Endothelial cell of umbilical vein (primary cell): ENCODE measurements around the gene PRKD2. TPM values are rescaled to one million over a fixed set of nuclear protein-coding genes. Genes with fewer than 3 reads are reported as not detected.

Experiments used
- BruUV-seq: library from RNA; stranded (reverse); fragments of 400-500 nt; replicated peaks from 2 replicates; lab custom pipeline; 2021; lab: Mats Ljungman, UMichigan
- CTCF ChIA-PET: fragments of 300-600, 350-600 bp; sonication (Branson Sonifier 250); formaldehyde crosslinking; loops from one replicate; lab custom pipeline; 2021; ENCODE audit warnings: antibody characterized with exemption, inconsistent platforms; lab: Charles Lee
- POLR2A ChIA-PET: fragments of 300-600, 350-600 bp; sonication (Branson Sonifier 250); formaldehyde crosslinking; loops from one replicate; lab custom pipeline; 2021; ENCODE audit warnings: antibody characterized with exemption, inconsistent platforms; lab: Charles Lee
- DNase-seq: peaks from one replicate; pipeline ENCODE4 v3.0.0-alpha.2; 2011; ENCODE audit warnings: low read depth, low spot score
- FAIRE-seq: peaks from 2 replicates; lab custom pipeline; 2011; peaks lifted over from hg19 to GRCh38; lab: Jason Lieb, UNC
- H2AFZ ChIP-seq: 2 replicates; pipeline ENCODE4 v1.6.0; 2012; ENCODE audit warnings: low read depth, low read length, control low read depth, inconsistent platforms
- H3K27ac ChIP-seq: 2 replicates; pipeline ENCODE4 v1.5.1; 2011; ENCODE audit warnings: low read depth, mild to moderate bottlenecking, control low read depth, low read length, moderate library complexity; ENCODE audit not compliant: insufficient read depth
- H3K27me3 ChIP-seq, 2 experiments: 2 replicates each; pipeline versions ENCODE4 v1.6.0 to v1.6.1; 2011; ENCODE audit warnings: low read length in 2 of 2, mixed read lengths in 1 of 2; ENCODE audit not compliant: control insufficient read depth in 2 of 2, insufficient read depth in 2 of 2
- H3K36me3 ChIP-seq, 2 experiments: 2 replicates in 1 of 2; 3 replicates in 1 of 2; pipeline ENCODE4 v1.5.1; 2011; ENCODE audit warnings: low read length in 2 of 2, mild to moderate bottlenecking in 1 of 2, moderate library complexity in 1 of 2; ENCODE audit not compliant: control insufficient read depth in 2 of 2, insufficient read depth in 2 of 2; ENCODE audit errors: extremely low read depth in 1 of 2
- H3K4me1 ChIP-seq: 3 replicates; pipeline ENCODE4 v1.5.1; 2011; ENCODE audit warnings: mild to moderate bottlenecking, low read length; ENCODE audit not compliant: control insufficient read depth, insufficient read depth; ENCODE audit errors: extremely low read depth
- H3K4me2 ChIP-seq: 2 replicates; pipeline ENCODE4 v1.6.1; 2011; ENCODE audit warnings: low read length, control low read depth, mixed read lengths; ENCODE audit not compliant: insufficient read depth
- H3K4me3 ChIP-seq, 3 experiments: fragments of 200-600 bp in 1 of 3; sonication (generic), shearing (Covaris generic) in 1 of 3; replicated peaks in 1 of 3; 2 replicates each; pipeline ENCODE4 v1.5.1; 2011 to 2016; ENCODE audit warnings: control low read depth in 3 of 3, low read length in 3 of 3, mild to moderate bottlenecking in 2 of 3, inconsistent platforms in 1 of 3, low read depth in 1 of 3, moderate library complexity in 1 of 3; ENCODE audit not compliant: insufficient read depth in 1 of 3
- H3K79me2 ChIP-seq: 2 replicates; pipeline ENCODE4 v1.6.0; 2012; ENCODE audit warnings: low read length, inconsistent platforms; ENCODE audit not compliant: control insufficient read depth, insufficient read depth
- H3K9ac ChIP-seq: replicated peaks from 2 replicates; pipeline ENCODE3; 2011; ENCODE audit warnings: low read length, control low read depth; ENCODE audit not compliant: insufficient read depth; ENCODE audit errors: extremely low read depth
- H3K9me1 ChIP-seq: replicated peaks from 3 replicates; pipeline ENCODE4 v1.6.0; 2011; ENCODE audit warnings: mild to moderate bottlenecking, low read length; ENCODE audit not compliant: control insufficient read depth, insufficient read depth; ENCODE audit errors: extremely low read depth
- H3K9me3 ChIP-seq: replicated peaks from 2 replicates; pipeline ENCODE4 v1.5.1; 2012; ENCODE audit warnings: low read length, inconsistent platforms; ENCODE audit not compliant: control insufficient read depth, insufficient read depth
- H4K20me1 ChIP-seq: replicated peaks from 2 replicates; pipeline ENCODE3; 2011; ENCODE audit warnings: mild to moderate bottlenecking, low read length; ENCODE audit not compliant: control insufficient read depth, insufficient read depth; ENCODE audit errors: extremely low read depth
- JUN ChIP-seq: IDR thresholded peaks from 2 replicates; pipeline ENCODE4 v1.6.1; 2011; ENCODE audit warnings: borderline replicate concordance, low read depth; ENCODE audit not compliant: insufficient read length, insufficient read depth
- dilution Hi-C: fragments of 300-500 bp; cut with MboI; formaldehyde crosslinking; loops from one replicate; pipeline ENCODE4 v1.15.0; 2019; ENCODE audit warnings: low sequenced_read_pairs; ENCODE audit not compliant: extremely low pct_ligation_motif_present
- intact Hi-C: fragments of 100-400 bp; cut with micrococcal nuclease; formaldehyde crosslinking; loops from one replicate; pipeline ENCODE4 v1.10.0; 2022
- polyA plus RNA-seq, 4 experiments: library from polyadenylated mRNA; depleted of rRNA in 3 of 4; stranded (reverse) in 3 of 4; unstranded in 1 of 4; fragments of >200 nt; gene quantifications; 2 replicates each; pipeline versions ENCODE4 v1.2.1 to v1.2.3, GENCODE V29; 2011 to 2012; ENCODE audit warnings: missing spikeins in 1 of 4
- total RNA-seq: library from RNA; stranded (reverse); gene quantifications from 2 replicates; pipeline ENCODE4 v1.2.3, GENCODE V29; 2021
- TF ChIP-seq, protein P1 (sequence below), 2 donors: IDR thresholded peaks; 1 replicate in 1 of 2; 2 replicates in 1 of 2; pipeline ENCODE4 v1.5.1; 2011; ENCODE audit warnings: low read length in 2 of 2, mild to moderate bottlenecking in 2 of 2, moderate library complexity in 2 of 2, control low read depth in 1 of 2, inconsistent platforms in 1 of 2, low read depth in 1 of 2; ENCODE audit not compliant: insufficient read depth in 1 of 2; ENCODE audit errors: extremely low read depth in 1 of 2

Gene PRKD2
- total and polyA plus RNA-seq, 2 donors (not counting 3 experiments of a cell fraction or from before 2014, with no cell fraction given) = 40.4 to 94.9 TPM

DNA sequence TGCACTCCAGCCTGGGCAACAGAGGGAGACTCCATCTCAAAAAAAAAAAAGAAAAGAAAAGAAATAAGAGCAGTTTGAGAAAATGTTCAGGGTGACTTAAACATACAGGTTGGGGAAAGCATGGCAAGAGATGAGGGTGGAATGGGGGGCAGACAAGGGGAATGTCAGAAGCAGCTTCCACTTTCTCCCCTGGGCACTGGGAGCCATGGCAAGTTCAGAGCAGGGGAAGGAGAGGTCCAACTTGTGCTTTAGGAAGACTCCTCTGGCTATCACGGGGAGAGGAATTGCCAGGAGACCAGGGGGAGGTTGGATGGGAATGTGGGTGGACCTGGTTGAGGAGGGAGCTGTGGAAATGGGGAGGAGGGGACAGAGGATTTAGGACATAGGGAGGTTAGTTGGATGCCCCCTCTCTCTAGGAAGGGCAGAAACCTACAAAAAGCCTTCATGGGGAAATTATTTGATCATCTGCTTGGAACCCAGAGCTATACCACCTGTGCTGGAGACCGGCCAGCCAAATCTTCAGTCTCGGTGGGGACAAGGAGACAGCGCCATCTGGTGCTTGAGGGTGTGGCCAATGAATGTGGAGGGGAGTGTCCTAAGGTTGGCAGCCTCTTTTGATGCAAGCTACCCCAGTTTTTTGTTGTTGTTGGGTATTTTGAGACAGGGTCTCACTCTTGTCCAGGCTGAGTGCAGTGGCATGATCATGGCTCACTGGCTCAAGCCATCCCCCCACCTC lies 36.7 kb upstream of the PRKD2 start:
- DNase-seq (peak; percentile 41), FAIRE-seq (peak; percentile 81)
- no peaks in the 10 kb centered on the region for H3K9me1 ChIP-seq
- ChIA-PET CTCF (interaction anchor here (0.8 to 6.3 kb wide), 19 partner anchors 9 to 174 kb away, joined by 3 to 46 read pairs (median 4); partner anchors contain the start of gene DACT3), POLR2A (interaction anchor here (0.6 to 1.5 kb wide), 3 partner anchors 35 to 76 kb away, joined by 3 to 11 read pairs (median 3); partner anchors contain the start of gene SLC1A5)
- no TSS peak for BruUV-seq
- peaks cover 0 to 2% of the 10 kb centered on the region in 2 experiments for H3K36me3 ChIP-seq
- no peak overlapping the region for H3K4me3 ChIP-seq
- H3K27me3 ChIP-seq = no peaks in the 10 kb centered on the region
- dilution Hi-C loops (no loop called here), intact Hi-C loops (loop anchor here (1.0 kb wide), 1 partner anchor 49 kb away; no protein-coding TSS in a partner anchor)
- no peak overlapping the region for H2AFZ ChIP-seq
- no peak overlapping the region for H3K9ac ChIP-seq
- no peak overlapping the region for H3K4me2 ChIP-seq
- H3K9me3 ChIP-seq = no peaks in the 10 kb centered on the region
- no peak overlapping the region for H3K27ac ChIP-seq
- TF ChIP-seq, protein P1, sequence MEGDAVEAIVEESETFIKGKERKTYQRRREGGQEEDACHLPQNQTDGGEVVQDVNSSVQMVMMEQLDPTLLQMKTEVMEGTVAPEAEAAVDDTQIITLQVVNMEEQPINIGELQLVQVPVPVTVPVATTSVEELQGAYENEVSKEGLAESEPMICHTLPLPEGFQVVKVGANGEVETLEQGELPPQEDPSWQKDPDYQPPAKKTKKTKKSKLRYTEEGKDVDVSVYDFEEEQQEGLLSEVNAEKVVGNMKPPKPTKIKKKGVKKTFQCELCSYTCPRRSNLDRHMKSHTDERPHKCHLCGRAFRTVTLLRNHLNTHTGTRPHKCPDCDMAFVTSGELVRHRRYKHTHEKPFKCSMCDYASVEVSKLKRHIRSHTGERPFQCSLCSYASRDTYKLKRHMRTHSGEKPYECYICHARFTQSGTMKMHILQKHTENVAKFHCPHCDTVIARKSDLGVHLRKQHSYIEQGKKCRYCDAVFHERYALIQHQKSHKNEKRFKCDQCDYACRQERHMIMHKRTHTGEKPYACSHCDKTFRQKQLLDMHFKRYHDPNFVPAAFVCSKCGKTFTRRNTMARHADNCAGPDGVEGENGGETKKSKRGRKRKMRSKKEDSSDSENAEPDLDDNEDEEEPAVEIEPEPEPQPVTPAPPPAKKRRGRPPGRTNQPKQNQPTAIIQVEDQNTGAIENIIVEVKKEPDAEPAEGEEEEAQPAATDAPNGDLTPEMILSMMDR (IDR thresholded peaks at IDR 0.05; ENCODE audit: extremely low read depth in 1 of 2, insufficient read depth in 1 of 2, low read depth in 1 of 2, low read length in 2 of 2) = peak; percentile 47 to 53
- no peak for TF ChIP-seq JUN
- peaks cover 27% of the 10 kb centered on the region for H3K4me1 ChIP-seq
- no peaks in the 10 kb centered on the region for H4K20me1 ChIP-seq
- H3K79me2 ChIP-seq = no peaks in the 10 kb centered on the region
